HG03575 (cell line): ENCODE measurements around the gene CHMP6.

Experiments used
- ATAC-seq: cut with Tn5 transposase; IDR thresholded peaks from one replicate; pipeline ENCODE4 v1.9.1; 2021; ENCODE audit not compliant: unreplicated experiment, insufficient number of reproducible peaks, low FRiP score; ENCODE audit errors: extremely low read depth

CHMP6 gene

DNA sequence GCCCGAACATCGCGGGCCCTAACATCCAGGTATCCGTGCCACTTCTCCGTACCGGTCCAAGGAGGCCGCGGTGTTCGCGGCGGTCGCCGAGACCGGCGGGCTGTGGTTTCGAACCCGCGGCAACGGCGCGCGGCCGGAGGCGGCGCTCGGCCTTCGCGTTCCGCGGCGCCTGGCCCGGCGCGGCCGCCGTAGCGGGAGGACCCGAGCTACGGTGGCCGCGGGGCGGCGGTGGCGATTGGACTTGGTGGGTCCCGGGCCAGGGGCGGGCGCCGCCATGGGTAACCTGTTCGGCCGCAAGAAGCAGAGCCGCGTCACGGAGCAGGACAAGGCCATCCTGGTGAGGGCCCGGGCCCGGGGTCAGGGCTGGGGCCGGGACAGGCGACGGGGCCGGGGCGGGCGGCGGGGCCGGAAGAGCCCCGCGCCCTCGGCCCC is at the start of gene CHMP6:
Gene CHMP6 (plus strand): TSS at position 197 of the 432 bp plus-strand sequence. CDS start 78 bp downstream, at position 275.
- no peak for ATAC-seq

GRCh38 chr17:80942423-80943345 is 49.0 kb upstream of the CHMP6 start:
- no peak for ATAC-seq

DNA sequence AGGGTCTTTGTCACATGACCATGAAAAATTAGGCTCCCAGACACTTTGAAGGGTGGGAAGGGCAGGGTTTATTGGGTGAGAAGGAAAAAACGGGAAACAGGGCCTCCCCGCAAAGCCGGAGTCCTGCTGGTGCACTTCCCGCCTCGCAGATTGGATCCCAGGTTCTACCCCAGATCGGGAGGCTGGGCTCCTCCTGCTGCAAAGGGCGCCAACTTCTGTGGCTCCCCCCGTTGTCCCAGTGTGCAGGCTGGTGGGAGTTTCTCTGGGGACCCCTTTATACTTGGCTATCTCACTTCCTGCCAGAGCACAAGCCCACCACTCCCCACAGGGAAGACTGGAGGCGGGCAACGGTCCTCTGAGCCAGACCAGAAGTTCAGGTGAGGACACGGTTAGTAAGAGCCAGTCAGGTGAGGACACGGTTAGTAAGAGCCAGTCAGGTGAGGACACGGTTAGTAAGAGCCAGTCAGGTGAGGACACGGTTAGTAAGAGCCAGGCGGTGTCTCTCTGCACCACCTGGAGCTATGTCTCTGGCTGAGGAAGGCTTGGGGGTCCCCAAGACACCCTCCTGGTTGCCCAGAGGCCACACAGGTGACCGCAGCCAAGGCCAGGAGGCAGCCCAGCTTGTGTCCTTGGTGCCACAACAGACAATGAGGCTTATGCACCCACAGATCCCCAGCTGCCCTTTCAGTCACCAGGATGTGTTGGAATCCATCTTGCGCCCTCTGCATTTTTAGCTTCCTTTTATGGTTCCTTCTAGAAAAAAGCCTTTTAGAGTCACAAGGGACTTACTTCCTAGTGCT is 48.1 kb upstream of the CHMP6 start:
- no peak for ATAC-seq

DNA sequence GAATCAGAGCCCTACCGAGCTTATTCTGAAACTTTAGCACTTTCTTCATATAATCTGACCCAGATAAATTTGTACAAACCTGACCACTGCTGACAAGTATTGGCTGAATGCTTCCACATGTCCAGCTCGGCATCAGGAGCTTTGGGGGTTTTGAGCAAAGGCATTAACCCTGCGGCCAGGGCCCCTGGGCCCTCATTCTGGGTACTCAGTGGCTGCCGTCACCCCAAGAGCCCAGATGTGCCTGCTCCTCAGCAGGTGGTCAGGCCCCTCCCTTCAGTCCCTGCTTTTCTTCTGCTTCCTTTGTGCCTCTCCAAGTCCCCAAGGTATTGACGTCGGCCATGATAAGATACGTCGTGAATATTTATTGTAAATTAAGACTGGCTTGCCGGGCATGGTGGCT is 47.3 kb upstream of the CHMP6 start:
- no peak for ATAC-seq

DNA sequence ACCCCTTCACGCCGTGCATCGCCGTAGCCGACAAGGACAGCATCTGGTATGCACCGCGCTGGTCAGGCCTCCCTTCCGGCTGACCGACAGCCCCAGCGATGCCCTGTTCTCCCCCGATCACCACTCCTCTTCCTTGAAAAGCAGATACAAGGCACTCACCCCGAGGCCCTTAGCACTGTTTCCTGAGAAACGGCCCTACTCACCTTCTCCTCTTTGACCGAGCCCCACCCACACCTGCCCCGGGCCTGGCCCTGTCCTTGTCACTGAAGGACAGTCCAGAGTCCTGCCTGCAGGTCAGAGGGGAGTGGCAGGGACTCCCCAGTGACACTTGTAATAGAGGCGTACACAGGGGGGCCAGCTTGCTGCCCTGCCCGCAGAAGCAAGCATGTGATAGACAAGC is 45.9 kb upstream of the CHMP6 start:
- ATAC-seq, result no peak

DNA sequence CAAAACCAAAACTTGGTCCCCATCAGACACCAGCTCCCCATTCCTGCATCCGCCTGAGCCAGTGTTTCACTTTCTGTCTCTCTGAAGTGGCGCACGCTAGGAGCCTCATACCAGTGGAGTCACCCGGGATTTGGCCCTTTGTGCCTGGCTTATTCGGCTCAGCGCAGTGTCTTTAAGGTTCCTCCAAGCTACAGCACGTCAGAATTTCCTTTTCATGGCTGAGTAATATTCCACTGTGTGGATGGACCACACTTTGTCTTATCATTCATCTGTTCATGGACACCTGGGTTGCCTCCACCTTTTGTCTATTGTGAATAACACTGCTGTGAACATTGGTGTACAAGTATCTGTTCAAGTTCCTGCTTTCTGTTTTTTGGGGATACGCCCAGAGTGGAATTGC is 45.2 kb upstream of the CHMP6 start:
- ATAC-seq, result no peak

DNA sequence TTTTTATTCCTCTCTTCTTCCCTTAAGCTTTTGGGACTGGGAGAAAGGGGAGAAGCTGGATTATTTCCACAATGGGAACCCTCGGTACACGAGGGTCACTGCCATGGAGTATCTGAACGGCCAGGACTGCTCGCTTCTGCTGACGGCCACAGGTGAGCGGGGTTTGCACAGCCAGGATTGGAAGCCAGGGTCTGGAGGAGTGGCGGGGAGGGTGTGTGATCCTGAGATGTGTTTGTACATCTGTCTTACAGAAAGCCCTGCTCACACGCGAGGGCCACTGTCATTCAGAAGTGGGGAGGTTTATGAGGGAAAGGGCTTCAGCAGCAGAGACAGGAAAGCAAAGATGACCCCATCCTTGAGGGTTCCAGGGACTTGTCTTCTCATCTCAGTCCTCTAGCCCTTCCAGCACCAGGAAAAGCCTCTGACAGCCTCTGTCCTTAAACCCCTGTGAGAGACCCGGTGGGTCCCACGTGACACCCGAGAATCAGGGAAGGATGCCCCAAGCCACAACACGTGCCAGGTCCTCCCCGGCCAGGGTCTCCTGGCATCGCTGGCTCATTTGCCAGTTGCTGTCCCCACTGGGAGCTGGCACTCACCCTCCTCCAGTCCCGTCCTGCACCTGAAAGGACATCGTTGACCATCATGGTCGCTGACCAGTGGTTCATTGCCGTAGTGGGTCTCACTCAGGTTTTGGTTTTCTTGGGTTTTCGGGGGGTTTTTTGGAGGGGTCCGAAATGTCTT is 44.3 kb upstream of the CHMP6 start:
- ATAC-seq, result no peak

DNA sequence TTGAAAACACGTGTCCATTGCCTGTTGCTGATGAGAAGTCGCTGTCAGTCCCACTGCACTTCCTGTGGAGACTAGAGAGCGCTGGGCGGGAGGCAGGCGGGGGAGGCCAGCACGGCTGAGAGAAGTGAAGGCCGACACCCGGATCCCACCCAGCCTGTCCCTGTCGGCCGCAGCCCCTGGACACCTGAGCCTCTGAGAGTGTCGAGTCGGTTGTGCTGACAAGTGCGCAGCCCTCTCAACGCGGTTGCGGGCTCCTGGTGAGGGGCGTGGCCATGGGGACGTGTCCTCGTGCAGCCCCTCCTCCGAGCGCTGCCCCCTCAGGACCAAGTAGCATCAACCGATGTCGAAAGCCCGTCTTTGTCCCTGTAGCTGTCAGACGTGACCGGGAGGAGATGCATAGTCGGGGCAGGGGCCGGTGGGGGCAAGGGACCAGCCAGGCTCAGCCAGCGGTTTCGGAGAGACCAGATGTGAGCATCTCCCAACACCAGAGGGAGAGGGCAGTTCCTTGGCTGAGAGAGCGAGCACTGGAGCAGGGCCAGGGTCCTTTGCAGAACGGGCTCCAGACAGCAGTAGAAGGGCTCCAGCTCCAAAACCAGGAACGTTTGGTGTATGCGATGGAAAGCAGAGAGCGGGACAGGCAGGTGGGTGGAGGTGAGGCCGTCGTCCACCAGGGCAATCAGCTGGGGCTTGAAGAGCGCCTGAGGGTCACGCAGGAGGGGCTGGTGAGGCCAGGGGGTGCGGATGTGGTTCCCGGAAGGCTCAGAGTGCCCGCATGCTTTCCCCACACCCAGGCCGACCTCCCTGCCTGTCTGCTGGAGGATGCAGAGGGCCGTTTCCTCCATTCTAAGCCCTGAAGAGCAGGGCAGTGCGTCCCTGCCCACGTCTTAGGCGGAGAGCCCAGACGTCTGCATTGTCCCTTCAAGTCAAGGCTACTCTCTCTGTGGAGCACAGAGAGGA is 43.3 kb upstream of the CHMP6 start:
- no peak for ATAC-seq

DNA sequence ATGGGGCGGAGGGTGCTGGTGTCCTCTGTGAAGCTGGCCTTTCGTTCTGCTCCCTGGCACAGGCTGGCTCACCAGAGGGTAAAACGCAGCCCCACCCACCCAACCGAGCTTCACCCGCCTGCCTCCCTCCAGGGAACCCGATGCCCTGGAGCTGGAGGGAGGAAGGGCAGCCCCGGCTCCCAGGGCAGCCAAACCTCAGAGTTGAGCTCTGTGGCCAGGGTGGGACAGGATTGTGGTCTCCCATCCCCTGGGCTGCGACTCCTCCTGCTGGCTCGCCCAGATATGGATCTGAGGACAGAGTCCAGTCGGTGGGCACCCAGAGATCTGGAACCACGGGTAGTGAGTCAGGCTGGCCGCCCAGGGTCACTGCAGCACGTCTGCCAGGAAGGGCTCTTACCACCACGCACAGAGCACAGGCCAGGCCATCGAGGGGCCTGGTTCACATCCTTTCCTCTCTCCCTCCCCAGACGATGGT is 42.6 kb upstream of the CHMP6 start:
- no peak for ATAC-seq

- no peak for ATAC-seq
Measured at GRCh38 chr17:80949451-80950421, 41.9 kb upstream of the CHMP6 start.

DNA sequence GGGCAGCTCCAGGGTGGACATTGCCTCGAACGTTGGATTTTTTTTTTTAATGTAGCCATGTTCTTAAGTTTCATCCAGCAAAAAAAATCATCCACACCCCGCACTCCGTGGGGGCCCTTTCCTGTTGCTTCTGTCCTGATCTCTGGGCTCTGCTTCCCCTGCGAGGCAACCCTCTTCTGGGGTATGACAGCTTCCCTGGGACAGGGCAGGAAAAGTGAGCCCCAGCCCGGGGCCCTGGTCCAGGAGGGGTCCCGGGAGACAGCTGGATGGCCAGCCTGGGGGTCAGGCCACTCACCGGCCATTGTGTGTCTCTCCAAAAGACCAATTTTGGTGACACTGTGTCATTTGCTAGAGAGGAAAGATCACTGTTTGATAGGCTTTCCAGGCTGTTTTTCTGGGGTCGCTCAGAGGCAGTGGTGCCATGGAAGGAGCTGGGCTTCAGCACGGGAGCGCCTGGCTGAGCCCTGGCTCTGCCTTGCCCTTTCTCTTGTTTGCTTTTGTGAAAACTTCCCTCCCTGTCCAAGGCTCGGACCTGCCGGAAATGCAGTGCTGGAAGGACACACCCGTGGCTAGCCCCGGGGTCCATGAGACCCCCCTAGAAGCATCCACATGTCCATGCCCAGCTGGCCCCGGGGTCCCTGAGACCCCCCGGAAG is 41.0 kb upstream of the CHMP6 start:
- no peak for ATAC-seq

DNA sequence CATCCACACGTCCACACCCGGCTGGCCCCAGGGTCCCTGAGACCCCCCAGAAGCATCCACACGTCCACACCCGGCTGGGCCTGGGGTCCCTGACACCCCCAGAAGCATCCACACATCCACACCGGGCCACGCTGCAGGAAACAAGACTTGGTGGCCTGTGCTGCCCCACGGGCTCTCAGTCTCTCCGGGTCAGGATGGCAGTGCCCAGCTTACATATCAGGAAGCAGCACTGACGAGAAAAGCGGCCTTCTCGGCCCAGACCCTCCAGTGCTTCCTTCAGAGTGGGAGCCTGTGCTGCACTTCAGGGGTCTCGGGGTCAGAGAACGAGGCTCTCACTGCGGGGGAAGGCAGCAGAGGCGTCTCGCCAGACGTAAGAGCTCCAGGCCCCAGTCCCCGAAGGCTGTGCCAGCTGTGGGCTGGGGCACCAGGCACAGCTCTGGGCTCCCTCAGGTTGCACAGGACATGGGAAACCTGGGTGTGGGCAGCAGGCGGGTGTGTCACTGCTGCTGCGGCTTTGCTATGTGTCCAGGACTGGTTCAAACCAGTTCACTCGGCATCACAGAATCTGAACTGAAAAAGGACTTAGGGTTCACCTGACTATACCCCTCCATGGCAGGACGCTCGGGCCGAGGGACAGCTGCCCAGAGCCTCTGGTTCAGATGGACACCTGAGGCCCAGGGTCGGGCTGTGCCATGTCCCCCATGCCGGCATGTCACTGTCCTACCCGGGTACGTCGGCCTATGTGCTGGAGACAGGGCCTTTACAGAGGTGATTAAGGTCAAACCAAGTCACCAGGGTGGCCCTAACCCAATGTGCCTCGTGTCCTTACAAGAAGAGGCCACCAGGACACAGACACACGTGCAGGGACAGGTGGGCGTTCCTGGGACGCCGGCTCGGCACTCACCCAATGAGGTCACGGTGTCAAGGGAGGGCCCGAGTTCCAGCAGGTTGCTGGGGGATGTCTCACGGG is 40.2 kb upstream of the CHMP6 start:
- no peak for ATAC-seq

GRCh38 chr17:80952291-80952690 is 39.4 kb upstream of the CHMP6 start:
- ATAC-seq, result no peak

DNA sequence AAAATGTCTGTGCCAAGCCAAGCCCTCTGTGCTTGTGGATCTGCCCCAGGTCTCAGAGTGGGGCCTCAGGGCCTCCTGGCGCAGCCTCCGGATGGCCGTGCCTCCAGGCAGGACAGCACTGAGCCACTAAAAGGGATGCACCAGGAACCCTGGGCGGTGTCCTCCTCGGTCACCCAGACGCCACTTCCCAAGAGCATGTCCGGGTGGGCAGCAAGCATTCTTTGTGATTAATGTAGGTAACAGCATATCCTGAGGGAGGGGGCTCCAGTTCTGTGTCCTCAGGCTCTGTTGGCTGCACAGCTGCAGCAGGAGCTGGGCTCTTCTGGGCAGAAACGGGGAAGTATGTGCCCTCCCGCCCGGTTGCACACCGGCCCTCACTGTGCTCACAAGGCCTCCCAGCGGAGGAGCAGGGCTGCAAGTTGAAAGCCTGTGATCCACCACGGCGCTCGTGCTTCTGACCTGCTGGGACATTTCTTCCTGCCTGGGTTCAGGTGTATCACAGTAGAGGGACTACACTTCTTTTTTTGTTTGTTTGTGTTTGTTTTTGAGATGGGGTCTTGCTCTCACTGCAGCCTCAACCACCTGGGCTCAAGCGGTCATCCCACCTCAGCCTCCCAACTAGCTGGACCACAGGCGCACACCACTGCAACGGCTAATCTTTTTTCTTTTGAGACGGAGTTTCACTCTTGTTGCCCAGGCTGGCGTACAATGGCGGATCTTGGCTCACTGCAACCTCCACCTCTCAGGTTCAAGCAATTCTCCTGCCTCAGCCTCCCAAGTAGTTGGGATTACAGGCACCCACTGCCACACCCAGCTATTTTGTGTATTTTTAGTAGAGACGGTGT is 37.9 kb upstream of the CHMP6 start:
- no peak for ATAC-seq

DNA sequence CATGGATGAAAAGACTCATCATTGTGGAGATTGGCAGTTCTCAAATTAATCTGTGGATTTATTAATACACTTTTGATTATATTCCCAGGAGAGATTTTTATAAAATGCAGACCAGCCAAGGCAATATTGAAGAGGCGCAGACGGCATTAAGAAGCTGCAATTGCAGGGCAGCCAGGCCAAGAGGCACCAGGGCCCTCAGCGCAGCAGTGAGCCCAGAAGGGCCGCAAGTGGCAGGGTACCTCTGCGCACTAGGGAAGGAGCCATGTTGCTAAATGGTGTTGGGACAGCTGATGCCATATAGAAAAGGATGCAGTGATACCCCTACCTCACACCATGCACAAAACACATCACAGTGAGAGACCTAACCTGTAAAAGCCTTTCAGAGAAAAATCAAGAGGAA is 36.6 kb upstream of the CHMP6 start:
- no peak for ATAC-seq
